Osteoblast (primary cell): ENCODE results near the gene HGS. TPM values are rescaled to one million over a fixed set of nuclear protein-coding genes. Genes with fewer than 3 reads are reported as not detected.

Source experiments
- DNase-seq: peaks from one replicate; pipeline ENCODE4 v3.0.0; 2011; ENCODE audit warnings: low spot score, mixed read lengths; ENCODE audit not compliant: insufficient read length; ENCODE audit errors: missing footprints
- H2AFZ ChIP-seq: 2 replicates; pipeline ENCODE4 v1.6.0; 2011; ENCODE audit warnings: mild to moderate bottlenecking, low read length
- H3K27ac ChIP-seq: 2 replicates; pipeline ENCODE4 v1.5.1; 2011; ENCODE audit warnings: mild to moderate bottlenecking, low read depth, low read length, moderate library complexity
- H3K27me3 ChIP-seq: 2 replicates; pipeline ENCODE4 v1.6.0; 2012; ENCODE audit warnings: mild to moderate bottlenecking, control low read depth, inconsistent platforms, low read length, moderate library complexity; ENCODE audit not compliant: insufficient read depth
- H3K36me3 ChIP-seq: 2 replicates; pipeline ENCODE4 v1.5.1; 2011; ENCODE audit warnings: mild to moderate bottlenecking, low read length, control low read depth, moderate library complexity; ENCODE audit not compliant: insufficient read depth
- H3K4me1 ChIP-seq: 2 replicates; pipeline ENCODE4 v1.5.1; 2011; ENCODE audit warnings: mild to moderate bottlenecking, low read length, control low read depth, moderate library complexity; ENCODE audit not compliant: insufficient read depth
- H3K4me2 ChIP-seq: 2 replicates; pipeline ENCODE4 v1.6.0; 2011; ENCODE audit warnings: mild to moderate bottlenecking, low read length; ENCODE audit not compliant: insufficient read depth
- H3K4me3 ChIP-seq: fragments of 200-600 bp; sonication (generic); 3 replicates; pipeline ENCODE4 v1.5.1; 2012; ENCODE audit warnings: mild to moderate bottlenecking, low read length, inconsistent platforms; ENCODE audit not compliant: insufficient read depth
- H3K79me2 ChIP-seq: 2 replicates; pipeline ENCODE4 v1.6.0; 2012; ENCODE audit warnings: mild to moderate bottlenecking, low read length, control low read depth, inconsistent platforms; ENCODE audit not compliant: insufficient read depth
- H3K9me3 ChIP-seq: 2 replicates; pipeline ENCODE4 v1.5.1; 2011; ENCODE audit warnings: low read depth, low read length, control low read depth
- H4K20me1 ChIP-seq: 2 replicates; pipeline ENCODE4 v1.6.0; 2012; ENCODE audit warnings: mild to moderate bottlenecking, low read length, control low read depth; ENCODE audit not compliant: insufficient read depth
- total RNA-seq: library from RNA; depleted of rRNA; stranded (reverse); fragments of >200 nt; gene quantifications from 2 replicates; pipeline ENCODE4 v1.2.3, GENCODE V29; 2012
- TF ChIP-seq, protein P1 (sequence below): IDR thresholded peaks from 2 replicates; pipeline ENCODE4 v1.5.1; 2011; ENCODE audit warnings: mild to moderate bottlenecking, low read depth, low read length, moderate library complexity; ENCODE audit errors: extremely low read depth

Gene HGS, protein sequence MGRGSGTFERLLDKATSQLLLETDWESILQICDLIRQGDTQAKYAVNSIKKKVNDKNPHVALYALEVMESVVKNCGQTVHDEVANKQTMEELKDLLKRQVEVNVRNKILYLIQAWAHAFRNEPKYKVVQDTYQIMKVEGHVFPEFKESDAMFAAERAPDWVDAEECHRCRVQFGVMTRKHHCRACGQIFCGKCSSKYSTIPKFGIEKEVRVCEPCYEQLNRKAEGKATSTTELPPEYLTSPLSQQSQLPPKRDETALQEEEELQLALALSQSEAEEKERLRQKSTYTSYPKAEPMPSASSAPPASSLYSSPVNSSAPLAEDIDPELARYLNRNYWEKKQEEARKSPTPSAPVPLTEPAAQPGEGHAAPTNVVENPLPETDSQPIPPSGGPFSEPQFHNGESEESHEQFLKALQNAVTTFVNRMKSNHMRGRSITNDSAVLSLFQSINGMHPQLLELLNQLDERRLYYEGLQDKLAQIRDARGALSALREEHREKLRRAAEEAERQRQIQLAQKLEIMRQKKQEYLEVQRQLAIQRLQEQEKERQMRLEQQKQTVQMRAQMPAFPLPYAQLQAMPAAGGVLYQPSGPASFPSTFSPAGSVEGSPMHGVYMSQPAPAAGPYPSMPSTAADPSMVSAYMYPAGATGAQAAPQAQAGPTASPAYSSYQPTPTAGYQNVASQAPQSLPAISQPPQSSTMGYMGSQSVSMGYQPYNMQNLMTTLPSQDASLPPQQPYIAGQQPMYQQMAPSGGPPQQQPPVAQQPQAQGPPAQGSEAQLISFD
- total RNA-seq: 100 and 110 TPM in 2 replicates

DNA sequence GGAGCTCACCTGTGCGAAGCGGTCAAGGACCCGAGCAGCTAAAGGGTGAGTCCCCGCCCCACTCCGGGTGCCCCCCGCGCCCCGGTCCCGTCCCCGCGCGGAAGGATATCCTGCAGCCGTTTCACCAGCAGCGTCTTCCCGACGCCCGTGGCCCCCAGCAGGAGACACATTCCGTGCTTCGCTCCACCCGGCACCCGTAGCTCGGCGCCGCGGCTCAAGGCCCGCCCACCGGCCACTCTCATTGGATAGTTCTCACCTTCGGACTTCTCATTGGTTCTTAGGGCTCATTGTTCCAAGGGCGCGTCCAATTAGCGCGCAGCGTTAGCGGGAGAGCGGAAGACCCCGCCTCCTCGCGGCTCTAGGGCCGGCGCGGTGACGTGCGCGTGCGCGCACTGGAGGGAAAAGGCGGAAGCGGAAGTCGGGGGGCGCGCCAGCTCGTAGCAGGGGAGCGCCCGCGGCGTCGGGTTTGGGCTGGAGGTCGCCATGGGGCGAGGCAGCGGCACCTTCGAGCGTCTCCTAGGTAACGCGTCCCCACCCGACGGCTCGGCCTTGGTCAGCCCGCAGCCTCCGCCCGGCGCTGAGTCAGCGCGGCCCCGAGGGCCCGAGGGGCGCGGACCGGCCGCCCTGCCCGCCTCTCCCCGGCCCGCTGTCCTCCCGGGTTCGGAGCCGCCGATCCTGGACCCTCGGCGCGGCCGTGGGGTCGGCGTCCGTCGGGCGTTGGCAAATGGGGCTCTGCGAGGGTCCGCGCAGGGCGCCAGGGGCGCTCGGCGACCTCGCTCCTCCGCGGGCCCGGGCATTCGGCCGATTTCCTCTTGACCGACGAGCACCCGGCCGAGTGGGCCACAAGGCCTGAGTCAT is at the start of gene HGS, which contains the start of gene ARL16:
Gene HGS (plus strand): TSS at position 428 of the 858 bp plus-strand sequence. CDS start 56 bp downstream, at position 484.
Gene ARL16 (minus strand): TSS at position 214 of the 858 bp plus-strand sequence. CDS start 44 bp downstream, at position 170.
- peak within 1 kb of the TSS; percentile 97 for H3K4me2 ChIP-seq
- H3K36me3 ChIP-seq: peaks cover 40% of the 10 kb centered on the region
- H2AFZ ChIP-seq: peak within 1 kb of the TSS; percentile 78
- peak; percentile 100 for DNase-seq
- H3K27me3 ChIP-seq: no peaks in the 10 kb centered on the region
- H3K9me3 ChIP-seq: no peaks in the 10 kb centered on the region
- H3K79me2 ChIP-seq: peaks cover 86% of the 10 kb centered on the region
- TF ChIP-seq, protein P1, sequence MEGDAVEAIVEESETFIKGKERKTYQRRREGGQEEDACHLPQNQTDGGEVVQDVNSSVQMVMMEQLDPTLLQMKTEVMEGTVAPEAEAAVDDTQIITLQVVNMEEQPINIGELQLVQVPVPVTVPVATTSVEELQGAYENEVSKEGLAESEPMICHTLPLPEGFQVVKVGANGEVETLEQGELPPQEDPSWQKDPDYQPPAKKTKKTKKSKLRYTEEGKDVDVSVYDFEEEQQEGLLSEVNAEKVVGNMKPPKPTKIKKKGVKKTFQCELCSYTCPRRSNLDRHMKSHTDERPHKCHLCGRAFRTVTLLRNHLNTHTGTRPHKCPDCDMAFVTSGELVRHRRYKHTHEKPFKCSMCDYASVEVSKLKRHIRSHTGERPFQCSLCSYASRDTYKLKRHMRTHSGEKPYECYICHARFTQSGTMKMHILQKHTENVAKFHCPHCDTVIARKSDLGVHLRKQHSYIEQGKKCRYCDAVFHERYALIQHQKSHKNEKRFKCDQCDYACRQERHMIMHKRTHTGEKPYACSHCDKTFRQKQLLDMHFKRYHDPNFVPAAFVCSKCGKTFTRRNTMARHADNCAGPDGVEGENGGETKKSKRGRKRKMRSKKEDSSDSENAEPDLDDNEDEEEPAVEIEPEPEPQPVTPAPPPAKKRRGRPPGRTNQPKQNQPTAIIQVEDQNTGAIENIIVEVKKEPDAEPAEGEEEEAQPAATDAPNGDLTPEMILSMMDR: no peak
- peak within 1 kb of the TSS; percentile 91 for H3K27ac ChIP-seq
- H3K4me1 ChIP-seq: peaks cover 23% of the 10 kb centered on the region
- H4K20me1 ChIP-seq: peaks cover 52% of the 10 kb centered on the region
- peak within 1 kb of the TSS; percentile 97 for H3K4me3 ChIP-seq

GRCh38 chr17:81635431-81635830 is 48.4 kb upstream of the HGS start:
- no peaks in the 10 kb centered on the region for H3K9me3 ChIP-seq
- no peaks in the 10 kb centered on the region for H3K27me3 ChIP-seq
- peaks cover 62% of the 10 kb centered on the region for H3K79me2 ChIP-seq
- H3K4me2 ChIP-seq: peak overlapping the region; percentile 81
- DNase-seq: no peak
- H3K4me1 ChIP-seq: peaks cover 13% of the 10 kb centered on the region
- TF ChIP-seq, protein P1: no peak
- H3K4me3 ChIP-seq: peak overlapping the region; percentile 91
- no peak overlapping the region for H2AFZ ChIP-seq
- peaks cover 34% of the 10 kb centered on the region for H4K20me1 ChIP-seq
- H3K36me3 ChIP-seq: peaks cover 2% of the 10 kb centered on the region
- no peak overlapping the region for H3K27ac ChIP-seq

- Histone ChIP-seq H3K9me3 (no peaks in the 10 kb centered on the region), H3K4me2 (peak overlapping the region; percentile 81), H3K36me3 (peaks cover 2% of the 10 kb centered on the region), H3K27ac (peak overlapping the region; percentile 93), H4K20me1 (peaks cover 31% of the 10 kb centered on the region), H3K79me2 (peaks cover 58% of the 10 kb centered on the region), H3K4me1 (peaks cover 13% of the 10 kb centered on the region), H3K4me3 (peak overlapping the region; percentile 91), H2AFZ (peak overlapping the region; percentile 66), H3K27me3 (no peaks in the 10 kb centered on the region)
- TF ChIP-seq, protein P1: no peak
- peak; percentile 97 for DNase-seq
Observed at GRCh38 chr17:81635973-81636504, 47.8 kb upstream of the HGS start.
